ENCODE data around the gene C1orf21. TPM values are rescaled to one million over a fixed set of nuclear protein-coding genes. Genes with fewer than 3 reads are reported as not detected.

Gene C1orf21
- total RNA-seq, 1 donor from 2014 or later, result 0.09 TPM

DNA sequence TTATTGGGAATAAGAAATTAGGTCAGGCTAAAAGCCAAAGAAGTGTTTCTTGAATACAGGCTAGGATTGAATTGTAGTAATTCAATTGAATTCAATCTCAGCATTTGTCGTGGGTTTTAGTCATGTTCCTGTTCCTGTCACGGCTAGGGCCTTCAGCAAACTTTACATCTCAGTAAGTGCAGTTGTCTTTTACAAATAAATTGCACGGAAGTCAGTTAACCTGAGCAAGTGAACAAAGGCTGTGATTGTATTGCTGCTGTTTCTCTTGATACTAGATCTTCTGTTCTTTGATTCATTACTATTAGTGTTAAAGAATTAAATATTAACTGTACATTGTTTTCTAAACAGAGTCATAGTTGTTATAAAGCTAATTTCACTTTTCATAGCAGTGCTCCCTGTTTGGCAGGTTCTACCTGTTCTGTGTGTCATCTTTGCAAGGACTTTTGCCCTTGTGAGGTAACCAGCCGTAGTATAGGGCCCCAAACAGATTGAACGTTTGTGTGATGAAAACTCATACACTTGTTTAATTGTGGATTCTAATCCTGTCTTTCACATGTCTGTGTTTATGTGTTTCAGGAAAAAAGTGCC, 203.4 kb downstream of the C1orf21 start:
- H3K4me1 Mint-ChIP-seq, result no peaks in the 10 kb centered on the region
- ChIA-PET POLR2A (no interaction called here), CTCF (no interaction called here)
- intact Hi-C loops (cut with micrococcal nuclease), result no loop called here
- H3K9me3 Mint-ChIP-seq, result peaks cover 3% of the 10 kb centered on the region
- ATAC-seq (ENCODE audit: low read depth) (no peak), DNase-seq (no peak)
- H3K4me3 Mint-ChIP-seq, result no peak overlapping the region
- H3K27ac Mint-ChIP-seq, result no peak overlapping the region
- TF ChIP-seq, protein P1, sequence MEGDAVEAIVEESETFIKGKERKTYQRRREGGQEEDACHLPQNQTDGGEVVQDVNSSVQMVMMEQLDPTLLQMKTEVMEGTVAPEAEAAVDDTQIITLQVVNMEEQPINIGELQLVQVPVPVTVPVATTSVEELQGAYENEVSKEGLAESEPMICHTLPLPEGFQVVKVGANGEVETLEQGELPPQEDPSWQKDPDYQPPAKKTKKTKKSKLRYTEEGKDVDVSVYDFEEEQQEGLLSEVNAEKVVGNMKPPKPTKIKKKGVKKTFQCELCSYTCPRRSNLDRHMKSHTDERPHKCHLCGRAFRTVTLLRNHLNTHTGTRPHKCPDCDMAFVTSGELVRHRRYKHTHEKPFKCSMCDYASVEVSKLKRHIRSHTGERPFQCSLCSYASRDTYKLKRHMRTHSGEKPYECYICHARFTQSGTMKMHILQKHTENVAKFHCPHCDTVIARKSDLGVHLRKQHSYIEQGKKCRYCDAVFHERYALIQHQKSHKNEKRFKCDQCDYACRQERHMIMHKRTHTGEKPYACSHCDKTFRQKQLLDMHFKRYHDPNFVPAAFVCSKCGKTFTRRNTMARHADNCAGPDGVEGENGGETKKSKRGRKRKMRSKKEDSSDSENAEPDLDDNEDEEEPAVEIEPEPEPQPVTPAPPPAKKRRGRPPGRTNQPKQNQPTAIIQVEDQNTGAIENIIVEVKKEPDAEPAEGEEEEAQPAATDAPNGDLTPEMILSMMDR (IDR thresholded peaks at IDR 0.05), result no peak
- no peaks in the 10 kb centered on the region for H3K36me3 Mint-ChIP-seq (ENCODE audit: low read depth)
- peaks cover 3% of the 10 kb centered on the region for H3K27me3 Mint-ChIP-seq

DNA sequence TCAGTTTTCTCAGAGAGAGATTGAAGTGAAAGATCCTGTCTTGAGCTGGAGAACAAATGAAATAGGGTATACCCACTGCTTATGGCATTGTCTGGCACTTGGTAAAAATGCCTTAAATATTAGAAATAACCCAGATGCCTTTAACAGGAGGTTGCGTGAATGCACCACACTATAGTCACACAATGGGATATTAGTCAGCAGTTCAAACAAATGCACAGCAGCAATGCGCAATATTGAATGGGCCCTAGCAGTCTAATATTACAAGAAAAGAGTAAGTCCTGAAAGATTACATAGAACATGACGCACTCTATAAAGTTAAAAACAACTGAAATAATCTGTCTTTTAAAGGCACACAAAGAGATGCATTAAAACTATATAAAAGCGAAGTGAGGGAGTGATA, 206.8 kb downstream of the C1orf21 start:
- CTCF ChIA-PET, result no interaction called here
- Mint-ChIP-seq H3K27ac (no peak overlapping the region), H3K4me3 (no peak overlapping the region), H3K9me3 (no peaks in the 10 kb centered on the region), H3K4me1 (no peaks in the 10 kb centered on the region), H3K36me3 (ENCODE audit: low read depth) (no peaks in the 10 kb centered on the region), H3K27me3 (peaks cover 3% of the 10 kb centered on the region)
- intact Hi-C loops (cut with micrococcal nuclease), result no loop called here
- POLR2A ChIA-PET, result no interaction called here
- TF ChIP-seq, protein P1 (IDR thresholded peaks at IDR 0.05), result no peak
- no peak for ATAC-seq (ENCODE audit: low read depth)
- no peak for DNase-seq

DNA sequence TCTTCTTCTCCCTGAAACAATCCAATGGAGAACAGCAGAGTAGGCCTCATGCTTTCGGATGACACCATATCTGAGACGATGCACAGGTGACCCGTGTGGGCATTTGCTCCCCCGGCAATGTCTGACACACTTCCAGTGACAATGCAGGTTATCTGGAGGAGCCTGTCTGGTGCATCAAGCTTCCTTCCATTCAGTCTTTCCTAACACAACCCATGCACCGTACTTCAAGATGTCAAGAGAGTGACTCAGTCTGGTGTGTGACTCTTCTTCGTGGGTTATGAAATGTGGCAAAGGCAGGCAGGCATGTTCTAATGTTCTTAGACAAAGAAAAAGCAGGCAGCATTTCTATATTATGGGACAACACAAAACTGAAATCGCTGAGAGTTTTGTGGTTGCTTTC, 208.8 kb downstream of the C1orf21 start:
- H3K4me1 Mint-ChIP-seq, result no peaks in the 10 kb centered on the region
- H3K9me3 Mint-ChIP-seq, result no peaks in the 10 kb centered on the region
- POLR2A ChIA-PET, result no interaction called here
- CTCF ChIA-PET, result no interaction called here
- intact Hi-C loops (cut with micrococcal nuclease), result no loop called here
- H3K4me3 Mint-ChIP-seq, result no peak overlapping the region
- no peak for DNase-seq
- no peak overlapping the region for H3K27ac Mint-ChIP-seq
- no peak for ATAC-seq (ENCODE audit: low read depth)
- TF ChIP-seq, protein P1 (IDR thresholded peaks at IDR 0.05), result no peak
- H3K27me3 Mint-ChIP-seq, result no peaks in the 10 kb centered on the region
- no peaks in the 10 kb centered on the region for H3K36me3 Mint-ChIP-seq (ENCODE audit: low read depth)

DNA sequence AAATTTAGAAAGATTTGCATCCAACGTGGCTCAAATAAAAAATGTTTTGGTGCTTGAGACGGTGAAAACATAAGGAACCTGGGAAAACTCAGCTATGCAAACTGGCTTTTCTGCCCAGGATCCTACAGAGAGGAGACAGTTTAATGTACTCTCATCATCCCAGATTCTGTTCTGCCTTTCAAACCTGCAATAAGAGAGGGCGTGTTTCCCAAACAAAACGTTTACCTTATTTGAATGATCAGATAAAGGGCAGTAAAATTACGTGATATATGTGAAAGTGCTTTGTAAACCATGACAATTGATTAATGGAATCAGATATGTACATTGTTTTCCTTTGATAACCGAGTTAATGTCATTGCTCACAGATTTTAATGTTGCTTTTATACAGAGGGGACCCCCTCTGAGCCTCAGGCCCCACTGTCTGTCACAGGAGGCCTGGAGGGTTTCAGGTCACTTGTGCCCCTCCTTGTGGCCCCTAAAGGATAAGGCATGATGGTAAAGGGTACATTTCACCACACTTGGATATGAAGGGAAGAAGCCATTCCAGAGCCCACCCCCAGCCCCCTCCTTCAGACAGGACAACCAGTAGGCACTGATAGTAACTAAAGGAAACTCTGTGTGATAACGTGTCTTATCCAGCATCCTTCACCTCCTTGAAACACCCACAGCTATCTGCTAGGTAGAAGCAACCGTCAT, 210.3 kb downstream of the C1orf21 start:
- ATAC-seq (ENCODE audit: low read depth) (no peak), DNase-seq (no peak)
- intact Hi-C loops (cut with micrococcal nuclease), result no loop called here
- TF ChIP-seq, protein P1 (IDR thresholded peaks at IDR 0.05), result no peak
- H3K9me3 Mint-ChIP-seq, result no peaks in the 10 kb centered on the region
- H3K27me3 Mint-ChIP-seq, result no peaks in the 10 kb centered on the region
- no peaks in the 10 kb centered on the region for H3K36me3 Mint-ChIP-seq (ENCODE audit: low read depth)
- CTCF ChIA-PET, result no interaction called here
- H3K27ac Mint-ChIP-seq, result no peak overlapping the region
- no peak overlapping the region for H3K4me3 Mint-ChIP-seq
- no peaks in the 10 kb centered on the region for H3K4me1 Mint-ChIP-seq
- POLR2A ChIA-PET, result no interaction called here

DNA sequence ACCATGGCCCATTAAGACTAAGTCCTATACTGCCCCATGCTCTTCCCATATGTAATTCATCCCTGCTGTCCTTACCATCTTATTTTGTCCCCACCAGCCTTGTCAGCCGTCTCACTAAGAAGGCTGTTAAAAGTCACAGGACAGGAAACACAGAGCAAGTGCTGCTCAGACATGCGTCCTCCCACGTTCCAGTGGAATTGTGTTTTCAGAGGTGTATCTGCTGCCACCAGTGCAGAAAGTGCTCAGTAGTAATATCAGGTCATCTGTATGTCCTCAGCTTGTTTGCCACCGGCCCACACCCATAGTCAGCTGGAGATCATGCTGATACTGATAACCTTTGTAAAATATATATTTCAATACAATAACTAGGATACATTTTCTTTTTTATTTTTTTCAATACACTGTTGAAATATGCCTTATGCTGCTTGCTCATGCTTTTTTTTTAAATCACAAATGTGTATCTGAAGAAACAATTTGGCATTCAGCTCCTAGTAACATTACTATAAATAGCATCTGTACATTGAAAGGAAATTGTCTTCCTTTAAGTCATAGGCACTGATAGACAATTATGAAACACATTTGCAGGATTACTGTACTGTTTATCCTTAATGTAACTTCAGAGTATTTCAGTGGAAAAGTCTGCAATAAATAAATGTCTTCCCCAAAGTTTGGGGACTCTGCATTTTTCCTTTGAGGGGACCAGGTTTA, 211.0 kb downstream of the C1orf21 start:
- intact Hi-C loops (cut with micrococcal nuclease), result no loop called here
- DNase-seq, result no peak
- POLR2A ChIA-PET, result no interaction called here
- Mint-ChIP-seq H3K9me3 (no peaks in the 10 kb centered on the region), H3K36me3 (ENCODE audit: low read depth) (no peaks in the 10 kb centered on the region), H3K27ac (no peak overlapping the region), H3K4me1 (no peaks in the 10 kb centered on the region), H3K4me3 (no peak overlapping the region), H3K27me3 (no peaks in the 10 kb centered on the region)
- TF ChIP-seq, protein P1 (IDR thresholded peaks at IDR 0.05), result no peak
- CTCF ChIA-PET, result no interaction called here
- no peak for ATAC-seq (ENCODE audit: low read depth)
